Measurements from ENCODE around the gene HOMER2. TPM values are rescaled to one million over a fixed set of nuclear protein-coding genes. Genes with fewer than 3 reads are reported as not detected.
A peak's percentile ranks its signal among the peaks of the same experiment; 100 is the strongest.

HOMER2 gene
- total and polyA plus RNA-seq, 2 of the 13 experiments (the other 11 are each of a cell fraction or from before 2014, with no cell fraction given), result 12.9 to 14.1 TPM

DNA sequence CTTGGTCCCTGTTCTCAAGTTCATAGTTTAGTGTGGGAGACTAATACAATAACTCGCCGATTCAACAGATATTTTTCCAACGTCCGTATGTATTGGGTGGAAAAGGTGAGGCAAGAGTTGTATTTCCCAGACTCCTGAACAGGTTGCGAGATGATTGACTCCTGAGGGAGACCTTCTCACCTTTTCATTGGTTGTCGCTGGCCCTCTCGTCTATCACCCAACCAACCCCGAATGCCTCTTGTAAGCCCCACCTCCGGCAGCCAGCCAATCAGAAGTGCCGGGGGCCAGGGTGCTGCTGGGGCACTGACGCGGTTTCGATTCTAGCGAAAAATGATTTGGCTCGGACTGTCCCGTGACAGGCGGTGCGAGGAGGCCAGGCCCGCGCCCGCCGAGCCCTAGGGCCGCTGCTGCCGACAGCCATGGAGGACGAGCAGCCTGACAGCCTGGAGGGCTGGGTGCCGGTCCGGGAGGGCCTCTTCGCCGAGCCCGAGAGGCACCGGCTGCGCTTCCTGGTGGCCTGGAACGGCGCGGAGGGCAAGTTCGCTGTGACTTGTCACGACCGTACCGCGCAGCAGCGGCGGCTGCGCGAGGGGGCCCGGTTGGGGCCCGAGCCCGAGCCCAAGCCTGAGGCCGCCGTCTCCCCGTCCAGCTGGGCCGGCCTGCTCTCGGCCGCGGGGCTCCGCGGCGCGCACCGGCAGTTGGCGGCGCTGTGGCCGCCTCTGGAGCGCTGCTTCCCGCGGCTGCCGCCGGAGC, 143.0 kb downstream of the HOMER2 start, which contains the start of gene WHAMM (continued):
- TF ChIP-seq ZNF724P (CRISPR knock-in tag; IDR thresholded peaks at IDR 0.05; ENCODE audit: borderline replicate concordance), result peak; percentile 22; the same call in 1 of the 2 replicates
- TF ChIP-seq GZF1 (CRISPR knock-in tag; IDR thresholded peaks at IDR 0.05), result peak; percentile 68; the same call in 1 of the 2 replicates
- TF ChIP-seq SNAPC2 (CRISPR knock-in tag; IDR thresholded peaks at IDR 0.05), result peak; percentile 37; the same call in 1 of the 2 replicates
- TF ChIP-seq HDAC1 (CRISPR knock-in tag; IDR thresholded peaks at IDR 0.05), result peak; percentile 50; the same call in 1 of the 2 replicates
- TF ChIP-seq, protein P1, sequence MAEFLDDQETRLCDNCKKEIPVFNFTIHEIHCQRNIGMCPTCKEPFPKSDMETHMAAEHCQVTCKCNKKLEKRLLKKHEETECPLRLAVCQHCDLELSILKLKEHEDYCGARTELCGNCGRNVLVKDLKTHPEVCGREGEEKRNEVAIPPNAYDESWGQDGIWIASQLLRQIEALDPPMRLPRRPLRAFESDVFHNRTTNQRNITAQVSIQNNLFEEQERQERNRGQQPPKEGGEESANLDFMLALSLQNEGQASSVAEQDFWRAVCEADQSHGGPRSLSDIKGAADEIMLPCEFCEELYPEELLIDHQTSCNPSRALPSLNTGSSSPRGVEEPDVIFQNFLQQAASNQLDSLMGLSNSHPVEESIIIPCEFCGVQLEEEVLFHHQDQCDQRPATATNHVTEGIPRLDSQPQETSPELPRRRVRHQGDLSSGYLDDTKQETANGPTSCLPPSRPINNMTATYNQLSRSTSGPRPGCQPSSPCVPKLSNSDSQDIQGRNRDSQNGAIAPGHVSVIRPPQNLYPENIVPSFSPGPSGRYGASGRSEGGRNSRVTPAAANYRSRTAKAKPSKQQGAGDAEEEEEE (CRISPR knock-in tag; IDR thresholded peaks at IDR 0.05; ENCODE audit: borderline replicate concordance), result no peak
- 0 out of 2 replicates have a peak, but pooled peaks have one; percentile 64 for TF ChIP-seq TP53 (CRISPR knock-in tag; conservative IDR thresholded peaks at IDR 0.05)
- TF ChIP-seq PAWR (CRISPR knock-in tag; IDR thresholded peaks at IDR 0.05; ENCODE audit: borderline replicate concordance), result no peak
- TF ChIP-seq, protein P2, sequence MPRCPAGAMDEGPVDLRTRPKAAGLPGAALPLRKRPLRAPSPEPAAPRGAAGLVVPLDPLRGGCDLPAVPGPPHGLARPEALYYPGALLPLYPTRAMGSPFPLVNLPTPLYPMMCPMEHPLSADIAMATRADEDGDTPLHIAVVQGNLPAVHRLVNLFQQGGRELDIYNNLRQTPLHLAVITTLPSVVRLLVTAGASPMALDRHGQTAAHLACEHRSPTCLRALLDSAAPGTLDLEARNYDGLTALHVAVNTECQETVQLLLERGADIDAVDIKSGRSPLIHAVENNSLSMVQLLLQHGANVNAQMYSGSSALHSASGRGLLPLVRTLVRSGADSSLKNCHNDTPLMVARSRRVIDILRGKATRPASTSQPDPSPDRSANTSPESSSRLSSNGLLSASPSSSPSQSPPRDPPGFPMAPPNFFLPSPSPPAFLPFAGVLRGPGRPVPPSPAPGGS (CRISPR knock-in tag; IDR thresholded peaks at IDR 0.05), result peak; percentile 64; the same call in 1 of the 2 replicates
- peak; percentile 81; the same call in 1 of the 2 replicates for TF ChIP-seq HOXA5 (CRISPR knock-in tag; IDR thresholded peaks at IDR 0.05)
- no peak; the same call in 1 of the 2 replicates for TF ChIP-seq AKAP8 (CRISPR knock-in tag; IDR thresholded peaks at IDR 0.05)
- no peak for TF ChIP-seq ZFP1 (CRISPR knock-in tag; IDR thresholded peaks at IDR 0.05)
- TF ChIP-seq ZNF7 (CRISPR knock-in tag; IDR thresholded peaks at IDR 0.05), result no peak
- TF ChIP-seq, protein P3, sequence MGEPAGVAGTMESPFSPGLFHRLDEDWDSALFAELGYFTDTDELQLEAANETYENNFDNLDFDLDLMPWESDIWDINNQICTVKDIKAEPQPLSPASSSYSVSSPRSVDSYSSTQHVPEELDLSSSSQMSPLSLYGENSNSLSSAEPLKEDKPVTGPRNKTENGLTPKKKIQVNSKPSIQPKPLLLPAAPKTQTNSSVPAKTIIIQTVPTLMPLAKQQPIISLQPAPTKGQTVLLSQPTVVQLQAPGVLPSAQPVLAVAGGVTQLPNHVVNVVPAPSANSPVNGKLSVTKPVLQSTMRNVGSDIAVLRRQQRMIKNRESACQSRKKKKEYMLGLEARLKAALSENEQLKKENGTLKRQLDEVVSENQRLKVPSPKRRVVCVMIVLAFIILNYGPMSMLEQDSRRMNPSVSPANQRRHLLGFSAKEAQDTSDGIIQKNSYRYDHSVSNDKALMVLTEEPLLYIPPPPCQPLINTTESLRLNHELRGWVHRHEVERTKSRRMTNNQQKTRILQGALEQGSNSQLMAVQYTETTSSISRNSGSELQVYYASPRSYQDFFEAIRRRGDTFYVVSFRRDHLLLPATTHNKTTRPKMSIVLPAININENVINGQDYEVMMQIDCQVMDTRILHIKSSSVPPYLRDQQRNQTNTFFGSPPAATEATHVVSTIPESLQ (CRISPR knock-in tag; conservative IDR thresholded peaks at IDR 0.05), result 0 out of 2 replicates have a peak, but pooled peaks have one; percentile 15
- TF ChIP-seq ZFP36L2 (CRISPR knock-in tag; IDR thresholded peaks at IDR 0.05), result no peak
- TF ChIP-seq MTA1 (CRISPR knock-in tag; IDR thresholded peaks at IDR 0.05; ENCODE audit: borderline replicate concordance), result no peak
- peak; percentile 71; the same call in 1 of the 2 replicates for TF ChIP-seq GLI4 (CRISPR knock-in tag; IDR thresholded peaks at IDR 0.05; ENCODE audit: borderline replicate concordance)
- no peak for TF ChIP-seq ZNF205 (CRISPR knock-in tag; IDR thresholded peaks at IDR 0.05)
- TF ChIP-seq, protein P4, sequence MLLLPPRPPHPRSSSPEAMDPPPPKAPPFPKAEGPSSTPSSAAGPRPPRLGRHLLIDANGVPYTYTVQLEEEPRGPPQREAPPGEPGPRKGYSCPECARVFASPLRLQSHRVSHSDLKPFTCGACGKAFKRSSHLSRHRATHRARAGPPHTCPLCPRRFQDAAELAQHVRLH (CRISPR knock-in tag; IDR thresholded peaks at IDR 0.05; ENCODE audit: borderline replicate concordance, low read depth), result no peak
- TF ChIP-seq, protein P5, sequence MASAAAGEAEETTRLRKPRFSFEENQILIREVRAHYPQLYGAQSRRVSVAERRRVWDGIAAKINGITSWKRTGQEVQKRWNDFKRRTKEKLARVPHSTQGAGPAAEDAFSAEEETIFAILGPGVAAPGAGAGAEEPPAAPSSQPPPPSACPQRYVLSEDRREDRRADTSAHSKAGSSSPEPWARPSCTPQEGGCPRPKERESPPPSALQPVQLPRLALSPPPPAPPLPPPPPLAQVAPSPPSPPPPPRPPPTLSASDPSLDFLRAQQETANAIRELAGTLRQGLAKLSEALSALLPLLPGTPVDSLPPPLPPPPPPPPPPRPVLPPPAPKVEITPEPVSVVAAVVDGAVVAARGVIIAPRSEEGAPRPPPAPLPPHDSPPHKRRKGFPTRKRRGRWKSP (CRISPR knock-in tag; IDR thresholded peaks at IDR 0.05), result 0 out of 2 replicates have a peak, but pooled peaks have one; percentile 49
- TF ChIP-seq PHB2 (IDR thresholded peaks at IDR 0.05; ENCODE audit: partially characterized antibody), result no peak
- TF ChIP-seq BORCS8-MEF2B (CRISPR knock-in tag; IDR thresholded peaks at IDR 0.05), result peak; percentile 60; the same call in 1 of the 2 replicates
- TF ChIP-seq ZKSCAN1 (IDR thresholded peaks at IDR 0.05; ENCODE audit: low read length), result no peak
